Thoracic aorta (tissue), 2 donors: ENCODE data around the gene SNX5. TPM values are rescaled to one million over a fixed set of nuclear protein-coding genes. Genes with fewer than 3 reads are reported as not detected.

Source experiments
- ATAC-seq: fragments of 150-250 bp; one replicate; pipeline ENCODE4 v1.8.0; 2017; ENCODE audit warnings: low read depth; ENCODE audit not compliant: insufficient number of reproducible peaks, low FRiP score
- DNase-seq: peaks from one replicate; pipeline ENCODE4 v3.0.0-alpha.2; 2020; ENCODE audit warnings: low spot score
- H3K27ac ChIP-seq, 2 donors: fragments of 200-600 bp; sonication (generic); 1 replicate in 1 of 2; 2 replicates in 1 of 2; pipeline ENCODE4 v1.5.1; 2016; ENCODE audit warnings: mild to moderate bottlenecking in 2 of 2, moderate library complexity in 2 of 2
- H3K27me3 ChIP-seq: fragments of 200-600 bp; sonication (generic); replicated peaks from 2 replicates; pipeline ENCODE4 v1.6.0; 2016; ENCODE audit warnings: mild to moderate bottlenecking; ENCODE audit not compliant: insufficient read depth
- H3K36me3 ChIP-seq: fragments of 200-600 bp; sonication (generic); one replicate; pipeline ENCODE4 v1.5.1; 2016
- H3K4me1 ChIP-seq, 2 donors: fragments of 200-600 bp; sonication (generic); 1 replicate in 1 of 2; 2 replicates in 1 of 2; pipeline versions ENCODE4 v1.5.1 to v1.6.0; 2016; ENCODE audit warnings: low read depth in 2 of 2, mild to moderate bottlenecking in 1 of 2; ENCODE audit not compliant: control insufficient read depth in 1 of 2
- H3K4me3 ChIP-seq: fragments of 200-600 bp; sonication (generic); 2 replicates; pipeline ENCODE4 v1.5.1; 2016; ENCODE audit warnings: mild to moderate bottlenecking
- H3K9me3 ChIP-seq: fragments of 200-600 bp; sonication (generic); 2 replicates; pipeline ENCODE4 v1.5.1; 2016
- total RNA-seq, 2 donors: library from RNA; depleted of rRNA; stranded (reverse); fragments of >200 nt; gene quantifications; one replicate each; pipeline versions ENCODE4 v1.1.0 to v1.2.3, GENCODE V29; 2016
- TF ChIP-seq, protein P1 (sequence below): fragments of 200-600 bp; sonication (generic); IDR thresholded peaks from one replicate; pipeline ENCODE4 v1.5.1; 2019; ENCODE audit warnings: antibody characterized with exemption

The SNX5 gene
- total RNA-seq, 2 donors from 2014 or later = 63.0 to 112 TPM

- Histone ChIP-seq H3K4me3 (no peak overlapping the region), H3K36me3 (peaks cover 23% of the 10 kb centered on the region), H3K27ac (no peak overlapping the region), H3K4me1 (peaks cover 21 to 41% of the 10 kb centered on the region in 2 donors), H3K9me3 (no peaks in the 10 kb centered on the region), H3K27me3 (no peaks in the 10 kb centered on the region)
- TF ChIP-seq, protein P1, sequence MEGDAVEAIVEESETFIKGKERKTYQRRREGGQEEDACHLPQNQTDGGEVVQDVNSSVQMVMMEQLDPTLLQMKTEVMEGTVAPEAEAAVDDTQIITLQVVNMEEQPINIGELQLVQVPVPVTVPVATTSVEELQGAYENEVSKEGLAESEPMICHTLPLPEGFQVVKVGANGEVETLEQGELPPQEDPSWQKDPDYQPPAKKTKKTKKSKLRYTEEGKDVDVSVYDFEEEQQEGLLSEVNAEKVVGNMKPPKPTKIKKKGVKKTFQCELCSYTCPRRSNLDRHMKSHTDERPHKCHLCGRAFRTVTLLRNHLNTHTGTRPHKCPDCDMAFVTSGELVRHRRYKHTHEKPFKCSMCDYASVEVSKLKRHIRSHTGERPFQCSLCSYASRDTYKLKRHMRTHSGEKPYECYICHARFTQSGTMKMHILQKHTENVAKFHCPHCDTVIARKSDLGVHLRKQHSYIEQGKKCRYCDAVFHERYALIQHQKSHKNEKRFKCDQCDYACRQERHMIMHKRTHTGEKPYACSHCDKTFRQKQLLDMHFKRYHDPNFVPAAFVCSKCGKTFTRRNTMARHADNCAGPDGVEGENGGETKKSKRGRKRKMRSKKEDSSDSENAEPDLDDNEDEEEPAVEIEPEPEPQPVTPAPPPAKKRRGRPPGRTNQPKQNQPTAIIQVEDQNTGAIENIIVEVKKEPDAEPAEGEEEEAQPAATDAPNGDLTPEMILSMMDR = peak; percentile 89
- DNase-seq (no peak), ATAC-seq (no peak)
Observed at GRCh38 chr20:17938871-17939619, 29.5 kb downstream of the SNX5 start.

- Histone ChIP-seq H3K36me3 (peaks cover 12% of the 10 kb centered on the region), H3K4me3 (peak overlapping the region; percentile 58), H3K4me1 (peaks cover 21 to 41% of the 10 kb centered on the region in 2 donors), H3K27me3 (no peaks in the 10 kb centered on the region), H3K27ac (peak overlapping the region; percentile 70 to 73), H3K9me3 (no peaks in the 10 kb centered on the region)
- DNase-seq (no peak), ATAC-seq (no peak)
- TF ChIP-seq, protein P1 = no peak
Observed at GRCh38 chr20:17936761-17937732, 31.5 kb downstream of the SNX5 start.

- peak overlapping the region; percentile 70 to 73 for H3K27ac ChIP-seq
- TF ChIP-seq, protein P1 = no peak
- H3K9me3 ChIP-seq = peaks cover 3% of the 10 kb centered on the region
- H3K27me3 ChIP-seq = no peaks in the 10 kb centered on the region
- peak; percentile 8 for DNase-seq
- H3K36me3 ChIP-seq = peaks cover 6% of the 10 kb centered on the region
- no peak for ATAC-seq
- peaks cover 21 to 41% of the 10 kb centered on the region in 2 donors for H3K4me1 ChIP-seq
- H3K4me3 ChIP-seq = peak overlapping the region; percentile 58
Observed at GRCh38 chr20:17936286-17936760, 32.3 kb downstream of the SNX5 start.

GRCh38 chr20:17935761-17936160 lies 32.8 kb downstream of the SNX5 start:
- H3K27ac ChIP-seq = peak overlapping the region; percentile 70 to 73
- no peaks in the 10 kb centered on the region for H3K27me3 ChIP-seq
- H3K4me3 ChIP-seq = no peak overlapping the region
- no peak for DNase-seq
- H3K4me1 ChIP-seq = peaks cover 21 to 41% of the 10 kb centered on the region in 2 donors
- H3K36me3 ChIP-seq = peaks cover under 1% of the 10 kb centered on the region
- ATAC-seq = no peak
- TF ChIP-seq, protein P1 = no peak
- H3K9me3 ChIP-seq = peaks cover 3% of the 10 kb centered on the region

DNA sequence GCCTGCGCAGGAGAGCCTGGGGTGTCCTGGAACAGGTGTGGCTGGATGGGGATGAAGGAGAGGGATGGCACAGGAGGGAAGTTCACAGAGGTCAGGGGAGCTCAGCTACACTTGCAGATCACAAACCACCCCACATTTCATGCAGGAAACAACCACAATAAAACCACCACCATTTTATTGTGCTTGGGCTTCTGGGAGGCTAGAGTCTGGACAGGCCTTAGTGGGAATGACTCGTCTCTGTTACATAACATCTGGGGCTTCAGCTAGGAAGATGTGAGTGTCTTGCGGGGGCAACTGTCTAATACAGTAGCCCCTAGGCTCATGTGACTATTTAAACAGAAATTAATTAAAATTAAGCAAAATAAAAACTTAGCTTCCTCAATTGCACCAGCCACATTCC lies 33.4 kb downstream of the SNX5 start:
- Histone ChIP-seq H3K9me3 (peaks cover 3% of the 10 kb centered on the region), H3K27ac (no peak overlapping the region)
- no peak for ATAC-seq

More for the DNA sequence above, 33.4 kb downstream of the SNX5 start:
- TF ChIP-seq, protein P1 = no peak
- H3K36me3 ChIP-seq = no peaks in the 10 kb centered on the region
- H3K4me3 ChIP-seq = no peak overlapping the region
- H3K27me3 ChIP-seq = no peaks in the 10 kb centered on the region
- no peak for DNase-seq
- peaks cover 21 to 41% of the 10 kb centered on the region in 2 donors for H3K4me1 ChIP-seq
